H7 (cell line): ENCODE data around the gene HS3ST6. TPM values are rescaled to one million over a fixed set of nuclear protein-coding genes. Genes with fewer than 3 reads are reported as not detected.
"Not testable (repeated sequence)": the region's sequence is repeated elsewhere in the genome, so short reads cannot be mapped to it uniquely, and the experiment has no call there.

Experiments used
- DNase-seq: peaks from one replicate; pipeline ENCODE4 v3.0.0; 2012
- H3K27me3 ChIP-seq: 2 replicates; pipeline ENCODE4 v1.6.0; 2011; ENCODE audit warnings: mild to moderate bottlenecking, low read length; ENCODE audit not compliant: control insufficient read depth, insufficient read depth
- H3K36me3 ChIP-seq: replicated peaks from 2 replicates; pipeline ENCODE4 v1.5.1; 2011; ENCODE audit warnings: low read length; ENCODE audit not compliant: control insufficient read depth, insufficient read depth
- H3K4me3 ChIP-seq: 2 replicates; pipeline ENCODE4 v1.5.1; 2011; ENCODE audit warnings: low read depth, mild to moderate bottlenecking, control low read depth, low read length, moderate library complexity; ENCODE audit not compliant: insufficient read depth
- total RNA-seq: library from RNA; depleted of rRNA; stranded (reverse); fragments of >200 nt; shearing (Covaris generic); gene quantifications from 2 replicates; pipeline ENCODE4 v1.2.3, GENCODE V29; 2014

The HS3ST6 gene
- total RNA-seq, 1 experiment from 2014 or later, result not detected

GRCh38 chr16:1940273-1941161 is 22.3 kb upstream of the HS3ST6 start:
- Histone ChIP-seq H3K4me3 (no peak overlapping the region), H3K27me3 (peaks cover 3% of the 10 kb centered on the region; the same call in 1 of the 2 replicates), H3K36me3 (peaks cover 8% of the 10 kb centered on the region)
- no peak for DNase-seq

DNA sequence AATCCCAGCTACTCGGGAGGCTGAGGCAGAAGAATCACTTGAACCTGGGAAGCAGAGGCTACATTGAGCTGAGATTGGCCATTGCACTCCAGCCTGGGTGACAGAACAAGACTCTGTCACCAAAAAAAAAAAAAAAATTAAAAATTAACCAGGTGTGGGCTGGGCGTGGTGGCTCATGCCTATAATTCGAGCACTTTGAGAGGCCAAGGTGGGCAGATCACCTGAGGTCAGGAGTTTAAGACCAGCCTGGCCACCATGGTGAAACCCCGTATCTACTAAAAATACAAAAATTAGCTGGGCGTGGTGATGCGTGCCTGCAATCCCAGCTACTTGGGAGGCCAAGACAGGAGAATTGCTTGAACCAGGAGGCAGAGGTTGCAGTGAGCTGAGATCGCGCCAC is 21.6 kb upstream of the HS3ST6 start:
- not testable (repeated sequence) for H3K36me3 ChIP-seq, DNase-seq, H3K4me3 ChIP-seq, H3K27me3 ChIP-seq

DNA sequence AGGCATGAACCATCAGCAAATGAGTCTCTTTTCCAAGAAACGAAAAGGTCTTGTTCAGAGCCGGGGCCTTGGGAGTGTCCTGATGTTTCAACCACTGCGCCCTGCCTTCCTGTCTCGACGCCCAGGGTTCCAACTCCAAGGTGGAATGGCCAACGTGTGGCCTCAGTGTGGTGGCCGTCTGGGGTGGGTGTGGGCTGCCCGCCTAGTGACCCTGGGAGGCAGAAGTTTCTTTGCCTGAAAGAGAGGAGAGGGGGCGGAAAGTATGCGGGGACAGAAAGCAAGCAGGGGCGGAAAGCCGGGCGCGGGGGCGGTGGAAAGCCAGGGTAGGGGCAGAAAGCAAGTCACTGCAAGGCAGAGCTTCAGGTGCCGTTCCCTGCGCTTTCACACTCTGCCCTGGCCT is 20.7 kb upstream of the HS3ST6 start:
- H3K4me3 ChIP-seq, result no peak overlapping the region
- no peak for DNase-seq
- H3K36me3 ChIP-seq, result peaks cover 8% of the 10 kb centered on the region
- peaks cover 3% of the 10 kb centered on the region; the same call in 1 of the 2 replicates for H3K27me3 ChIP-seq

GRCh38 chr16:1938316-1938715 is 20.1 kb upstream of the HS3ST6 start:
- Histone ChIP-seq H3K4me3 (no peak overlapping the region), H3K27me3 (peaks cover 3% of the 10 kb centered on the region; the same call in 1 of the 2 replicates), H3K36me3 (peaks cover 8% of the 10 kb centered on the region)
- DNase-seq, result no peak

DNA sequence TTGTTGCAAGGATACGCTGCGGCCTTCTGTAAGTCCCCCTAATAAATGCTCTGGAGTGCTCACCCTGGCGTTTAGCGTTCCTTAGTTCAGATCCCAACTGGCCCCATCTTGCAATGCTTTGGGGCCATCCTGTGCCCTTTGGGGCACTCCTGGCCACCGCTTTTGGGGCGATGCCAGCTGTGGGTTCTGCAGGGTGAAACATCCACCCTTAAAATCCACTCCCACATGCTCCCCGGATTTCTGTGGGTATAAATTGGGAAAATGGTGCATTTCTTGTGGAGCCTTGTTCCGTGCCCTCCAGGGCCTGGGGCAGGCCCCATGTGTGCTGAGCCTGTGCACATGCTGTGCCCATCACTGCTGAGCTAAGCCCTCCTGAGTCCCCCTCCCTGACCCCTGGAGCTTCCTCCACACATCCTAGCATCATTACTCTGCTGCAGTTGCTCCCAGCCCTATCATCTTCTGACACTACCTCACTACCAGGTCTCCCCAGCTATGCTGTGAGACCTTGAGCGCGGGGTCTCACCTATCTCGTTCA is 18.8 kb upstream of the HS3ST6 start:
- no peak for DNase-seq
- Histone ChIP-seq H3K4me3 (no peak overlapping the region), H3K27me3 (no peaks in the 10 kb centered on the region), H3K36me3 (peaks cover 8% of the 10 kb centered on the region)

DNA sequence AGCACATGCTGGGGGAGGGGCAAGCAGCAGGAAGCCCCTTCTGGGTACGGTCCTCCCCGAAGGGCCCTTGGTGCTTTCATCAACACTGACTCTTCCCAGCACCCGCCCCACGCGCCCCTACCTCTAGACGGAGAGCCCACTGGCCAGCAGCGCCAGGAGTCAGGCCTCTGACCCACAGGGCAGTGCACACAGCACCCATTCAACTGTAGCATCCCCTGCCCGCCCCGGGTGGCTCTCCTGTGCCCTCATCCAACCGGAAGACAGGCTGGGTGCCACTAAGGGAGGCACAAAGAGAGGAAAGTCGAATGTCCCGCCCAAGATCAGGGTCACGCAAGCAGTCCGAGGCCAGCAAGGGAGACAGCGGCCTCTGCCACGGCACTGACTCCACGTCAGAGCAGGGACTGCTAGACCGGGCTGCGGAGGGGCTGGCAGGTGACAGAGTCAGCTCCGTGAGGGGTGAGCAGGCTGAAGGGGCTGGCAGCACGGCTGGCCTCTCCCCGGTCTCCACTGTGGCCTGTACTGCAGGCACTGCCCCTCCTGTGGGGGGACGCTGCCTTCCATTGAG is 15.0 kb upstream of the HS3ST6 start:
- peaks cover 8% of the 10 kb centered on the region for H3K27me3 ChIP-seq
- peak; percentile 62 for DNase-seq
- peaks cover under 1% of the 10 kb centered on the region; the same call in 1 of the 2 replicates for H3K36me3 ChIP-seq
- no peak overlapping the region for H3K4me3 ChIP-seq

DNA sequence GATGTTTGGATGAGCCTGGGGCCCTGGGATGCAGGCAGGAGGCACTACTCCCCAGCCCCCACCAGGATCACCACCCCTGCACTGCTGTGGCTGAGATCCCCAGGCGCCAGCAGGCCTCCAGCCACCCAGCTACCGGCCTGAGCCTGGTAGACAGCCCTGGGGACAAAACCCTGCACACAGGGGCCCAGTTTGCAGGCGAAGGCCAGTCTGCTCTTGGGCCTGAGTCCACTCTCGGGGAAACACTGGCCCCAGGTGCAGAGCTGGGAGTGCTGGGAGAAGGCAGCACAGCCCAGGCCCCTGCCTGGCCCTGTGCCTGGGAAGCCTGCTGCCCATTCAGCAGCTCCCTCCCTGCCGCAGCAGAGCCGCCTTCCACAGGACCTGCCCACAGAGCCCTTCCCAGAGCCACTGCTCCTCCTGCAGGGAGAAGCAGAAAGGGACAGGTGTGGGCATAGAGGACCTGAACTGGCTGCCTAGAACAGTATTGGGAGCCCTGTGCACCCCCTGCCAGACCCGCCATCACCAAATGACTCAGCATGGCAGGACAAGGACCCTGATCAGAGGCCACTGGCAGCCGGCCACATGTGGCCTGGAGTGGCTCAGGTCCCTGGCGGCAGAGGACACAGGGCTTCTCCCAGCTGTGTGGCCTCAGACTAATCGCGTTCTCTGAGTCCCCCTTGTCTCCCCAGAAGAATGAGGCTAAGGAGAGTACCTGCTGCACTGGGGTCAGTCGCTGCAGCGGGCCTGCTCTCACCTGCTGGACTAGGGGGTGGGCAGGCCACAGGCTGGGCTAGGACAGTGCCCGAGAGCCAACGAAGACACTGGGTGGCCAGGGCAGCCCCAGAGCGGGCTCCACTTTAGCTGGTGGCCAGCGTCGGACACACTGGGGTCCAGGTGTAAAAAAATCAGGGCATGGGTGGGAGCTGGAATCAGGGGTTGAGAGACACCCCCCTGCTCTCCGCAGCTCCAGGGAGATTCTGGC is 14.1 kb upstream of the HS3ST6 start:
- Histone ChIP-seq H3K27me3 (peaks cover 8% of the 10 kb centered on the region), H3K4me3 (no peak overlapping the region), H3K36me3 (no peaks in the 10 kb centered on the region)
- peak; percentile 90 for DNase-seq

DNA sequence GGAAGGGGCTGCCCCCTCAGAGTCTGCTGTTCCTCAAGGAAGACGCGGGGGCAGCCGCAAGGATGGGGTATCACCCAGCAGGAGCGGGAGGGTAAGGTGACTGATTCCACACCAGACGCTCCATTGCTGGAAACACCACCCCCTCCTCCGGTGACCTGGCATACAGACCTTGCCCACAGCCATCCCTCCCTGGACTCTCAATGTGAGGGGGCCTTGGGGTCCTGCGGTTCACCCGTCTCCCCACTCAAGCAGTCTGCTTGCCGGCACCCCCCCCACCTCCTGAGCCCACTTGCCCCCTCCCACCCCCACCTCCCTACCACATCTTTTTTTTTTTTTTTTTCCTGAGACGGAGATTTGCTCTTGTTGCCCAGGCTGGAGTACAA is 12.1 kb upstream of the HS3ST6 start:
- H3K27me3 ChIP-seq, result peaks cover 8% of the 10 kb centered on the region
- H3K4me3 ChIP-seq, result no peak overlapping the region
- DNase-seq, result peak; percentile 71
- H3K36me3 ChIP-seq, result no peaks in the 10 kb centered on the region

- H3K4me3 ChIP-seq, result peak overlapping the region; percentile 51
Measured at GRCh38 chr16:1929578-1930337, 11.5 kb upstream of the HS3ST6 start.

DNA sequence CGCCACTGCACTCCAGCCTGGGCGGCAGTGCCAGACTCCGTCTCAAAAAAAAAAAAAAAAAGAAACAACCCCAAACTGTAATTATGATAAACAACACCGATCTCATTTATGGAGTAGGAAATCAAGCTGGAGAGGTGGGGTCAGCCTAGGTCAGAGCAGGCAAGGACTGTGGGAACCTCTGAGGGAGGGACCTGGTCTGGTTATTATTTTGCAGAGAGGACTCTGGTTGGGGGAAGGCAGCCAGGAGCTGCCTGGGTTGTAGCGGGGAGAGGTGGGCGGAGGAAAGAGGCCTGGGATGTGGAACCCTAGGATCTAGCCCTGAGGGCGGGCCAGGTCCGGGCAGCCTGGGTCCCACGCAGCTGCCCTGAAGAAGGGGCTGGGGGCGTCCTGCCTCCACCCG is 10.9 kb upstream of the HS3ST6 start:
- Histone ChIP-seq H3K36me3 (no peaks in the 10 kb centered on the region), H3K27me3 (peaks cover 15% of the 10 kb centered on the region), H3K4me3 (peak overlapping the region; percentile 51)
- peak; percentile 89 for DNase-seq

More at GRCh38 chr16:1929578-1930337, 11.5 kb upstream of the HS3ST6 start:
- Histone ChIP-seq H3K36me3 (no peaks in the 10 kb centered on the region), H3K27me3 (peaks cover 9% of the 10 kb centered on the region)
- DNase-seq, result peak; percentile 99

GRCh38 chr16:1926271-1926670 is 8.1 kb upstream of the HS3ST6 start:
- no peak overlapping the region for H3K4me3 ChIP-seq
- DNase-seq, result no peak
- no peaks in the 10 kb centered on the region for H3K36me3 ChIP-seq
- peaks cover 36% of the 10 kb centered on the region for H3K27me3 ChIP-seq

DNA sequence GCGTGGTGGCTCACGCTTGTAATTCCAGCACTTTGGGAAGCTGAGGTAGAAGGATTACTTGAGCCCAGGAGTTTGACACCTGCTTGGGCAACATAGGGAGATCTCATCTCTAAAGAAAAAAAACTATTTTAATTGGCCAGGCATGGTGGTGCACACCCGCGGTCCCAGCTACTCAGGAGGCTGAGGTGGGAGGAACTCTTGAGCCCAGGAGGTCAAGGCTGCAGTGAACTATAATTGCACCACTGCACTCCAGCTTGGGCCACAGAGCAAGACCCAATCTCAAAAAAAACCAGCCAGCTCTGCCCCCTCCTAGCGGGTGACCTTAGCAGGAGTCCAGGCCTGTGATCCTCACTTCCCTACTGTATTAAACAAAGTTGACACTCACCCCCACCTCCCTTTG is 5.9 kb upstream of the HS3ST6 start:
- no peak for DNase-seq
- Histone ChIP-seq H3K4me3 (no peak overlapping the region), H3K36me3 (no peaks in the 10 kb centered on the region), H3K27me3 (peaks cover 49% of the 10 kb centered on the region)

- Histone ChIP-seq H3K4me3 (peak overlapping the region; percentile 6; the same call in 1 of the 2 replicates), H3K27me3 (peaks cover 55% of the 10 kb centered on the region), H3K36me3 (no peaks in the 10 kb centered on the region)
- peak; percentile 90 for DNase-seq
Measured at GRCh38 chr16:1923299-1924034, 5.3 kb upstream of the HS3ST6 start.
